Common myeloid progenitor, CD34-positive (primary cell): ENCODE measurements around the gene ABHD12.
"Not testable (repeated sequence)": the region's sequence is repeated elsewhere in the genome, so short reads cannot be mapped to it uniquely, and the experiment has no call there.

Source experiments
- CTCF ChIA-PET: fragments of 350-600 bp; sonication (Branson Sonifier 250); formaldehyde crosslinking; loops from one replicate; lab custom pipeline; 2021; ENCODE audit warnings: antibody characterized with exemption; lab: Charles Lee
- POLR2A ChIA-PET: fragments of 350-600 bp; sonication (Branson Sonifier 250); formaldehyde crosslinking; loops from one replicate; lab custom pipeline; 2021; ENCODE audit warnings: antibody characterized with exemption; lab: Charles Lee
- DNase-seq, 3 donors: peaks; one replicate each; pipeline versions ENCODE4 v3.0.0 to v3.0.0-alpha.2; 2013
- H3K27ac ChIP-seq, 2 experiments: 1 replicate in 1 of 2; 2 replicates in 1 of 2; pipeline ENCODE4 v1.7.0; 2013; ENCODE audit warnings: inconsistent platforms in 2 of 2, low read length in 2 of 2, mild to moderate bottlenecking in 2 of 2, low read depth in 1 of 2, moderate library complexity in 1 of 2; ENCODE audit not compliant: severe bottlenecking in 2 of 2, insufficient read depth in 1 of 2, poor library complexity in 1 of 2
- H3K27me3 ChIP-seq, 5 experiments: replicated peaks in 2 of 5; 1 replicate in 3 of 5; 2 replicates in 2 of 5; pipeline versions ENCODE4 v1.6.1 to v1.7.0; 2013; ENCODE audit warnings: low read length in 4 of 5, mild to moderate bottlenecking in 2 of 5, moderate library complexity in 2 of 5, inconsistent platforms in 1 of 5; ENCODE audit not compliant: insufficient read depth in 5 of 5, control insufficient read depth in 4 of 5
- H3K36me3 ChIP-seq, 4 experiments: 1 replicate in 2 of 4; 2 replicates in 2 of 4; pipeline versions ENCODE4 v1.6.1 to v1.7.0; 2013; ENCODE audit warnings: low read length in 3 of 4, control low read depth in 1 of 4, mild to moderate bottlenecking in 1 of 4; ENCODE audit not compliant: control insufficient read depth in 4 of 4, insufficient read depth in 4 of 4
- H3K4me1 ChIP-seq, 4 experiments: 1 replicate in 3 of 4; 2 replicates in 1 of 4; pipeline versions ENCODE4 v1.6.1 to v1.7.1; 2013; ENCODE audit warnings: low read length in 3 of 4, mild to moderate bottlenecking in 3 of 4, control low read depth in 1 of 4, inconsistent platforms in 1 of 4, moderate library complexity in 1 of 4; ENCODE audit not compliant: control insufficient read depth in 4 of 4, insufficient read depth in 4 of 4; ENCODE audit errors: control extremely low read depth in 1 of 4
- H3K4me3 ChIP-seq, 7 experiments: 1 replicate in 4 of 7; 2 replicates in 3 of 7; pipeline versions ENCODE4 v1.5.1 to v1.7.0; 2013; ENCODE audit warnings: mild to moderate bottlenecking in 7 of 7, low read length in 6 of 7, moderate library complexity in 6 of 7, inconsistent platforms in 2 of 7, low read depth in 2 of 7, control low read depth in 1 of 7; ENCODE audit not compliant: insufficient read depth in 4 of 7, control insufficient read depth in 1 of 7; ENCODE audit errors: extremely low read depth in 1 of 7
- H3K9me3 ChIP-seq, 5 experiments: 1 replicate in 4 of 5; 2 replicates in 1 of 5; pipeline versions ENCODE4 v1.6.1 to v1.7.1; 2013; ENCODE audit warnings: low read length in 4 of 5, mild to moderate bottlenecking in 2 of 5, inconsistent platforms in 1 of 5, low read depth in 1 of 5, moderate library complexity in 1 of 5; ENCODE audit not compliant: control insufficient read depth in 4 of 5, insufficient read depth in 2 of 5; ENCODE audit errors: control extremely low read depth in 1 of 5
- WGBS: methylation state at CpG from one replicate; pipeline ENCODE4 v1.1.5; 2013; ENCODE audit not compliant: insufficient coverage; 5-methylcytosine and 5-hydroxymethylcytosine counted together

Gene ABHD12

GRCh38 chr20:25418776-25419175, 28.1 kb upstream of the ABHD12 start:
- WGBS = no CpG with 5 or more reads among the region's 1 CpG
- no peak overlapping the region for H3K4me3 ChIP-seq
- POLR2A ChIA-PET = no interaction called here

GRCh38 chr20:25408890-25409289, 18.3 kb upstream of the ABHD12 start:
- H3K36me3 ChIP-seq = peaks cover 0 to 7% (median 0%) of the 10 kb centered on the region in 4 experiments
- peaks cover 7 to 18% (median 13%) of the 10 kb centered on the region in 4 experiments for H3K4me1 ChIP-seq
- POLR2A ChIA-PET = no interaction called here
- H3K27me3 ChIP-seq = no peaks in the 10 kb centered on the region
- H3K4me3 ChIP-seq = peak overlapping the region in 3 of 7 experiments; percentile 89 to 94 (median 91)
- H3K9me3 ChIP-seq = peaks cover 0 to 4% (median 0%) of the 10 kb centered on the region in 5 experiments
- CTCF ChIA-PET = interaction anchor here (1.1 kb wide), 3 partner anchors 10 to 73 kb away, joined by 3 to 4 read pairs (median 4); no protein-coding TSS in a partner anchor
- H3K27ac ChIP-seq = no peak overlapping the region
- DNase-seq = no peak
- WGBS = 98% methylated on average over 5 of the region's 5 CpGs

More at GRCh38 chr20:25418776-25419175, 28.1 kb upstream of the ABHD12 start:
- H3K27ac ChIP-seq = no peak overlapping the region
- peaks cover 10 to 39% (median 20%) of the 10 kb centered on the region in 4 experiments for H3K36me3 ChIP-seq
- no peaks in the 10 kb centered on the region for H3K9me3 ChIP-seq
- CTCF ChIA-PET = interaction anchor here (1.2 kb wide), 1 partner anchor 20 kb away, joined by 3 read pairs; no protein-coding TSS in a partner anchor
- DNase-seq = no peak
- no peaks in the 10 kb centered on the region for H3K27me3 ChIP-seq
- no peaks in the 10 kb centered on the region for H3K4me1 ChIP-seq

- Histone ChIP-seq H3K27me3 (no peaks in the 10 kb centered on the region), H3K9me3 (peaks cover 0 to 12% (median 5%) of the 10 kb centered on the region in 5 experiments), H3K27ac (peak overlapping the region; percentile 79 to 90), H3K4me3 (peak overlapping the region in 6 of 7 experiments; percentile 80 to 94 (median 90)), H3K36me3 (peaks cover 0 to 7% (median 0%) of the 10 kb centered on the region in 4 experiments), H3K4me1 (peaks cover 7 to 18% (median 13%) of the 10 kb centered on the region in 4 experiments)
- peak in 1 of 3 donors; percentile 33 for DNase-seq
- CTCF ChIA-PET = interaction anchor here (1.1 to 1.5 kb wide), 3 partner anchors 9 to 112 kb away, joined by 4 to 10 read pairs (median 4); no protein-coding TSS in a partner anchor
- 0% methylated on average over 2 of the region's 4 CpGs for WGBS
- POLR2A ChIA-PET = no interaction called here
Measured at GRCh38 chr20:25408170-25408547, 17.5 kb upstream of the ABHD12 start.

- Histone ChIP-seq H3K9me3 (peaks cover 0 to 17% (median 10%) of the 10 kb centered on the region in 5 experiments), H3K4me3 (peak within 1 kb of the TSS; percentile 60 to 94 (median 89)), H3K4me1 (peaks cover 7 to 18% (median 13%) of the 10 kb centered on the region in 4 experiments), H3K27ac (peak within 1 kb of the TSS; percentile 79 to 90), H3K36me3 (peaks cover 0 to 7% (median 0%) of the 10 kb centered on the region in 4 experiments), H3K27me3 (no peaks in the 10 kb centered on the region)
- ChIA-PET POLR2A (no interaction called here), CTCF (interaction anchor here (1.0 to 1.9 kb wide), 6 partner anchors 9 to 113 kb away, joined by 3 to 10 read pairs (median 4); no protein-coding TSS in a partner anchor)
- 1% methylated on average over 54 of the region's 56 CpGs for WGBS
- DNase-seq = peak; percentile 85 to 89 (median 89)
Measured at GRCh38 chr20:25407311-25408169, 16.9 kb upstream of the ABHD12 start, which contains the start of gene GINS1. Gene GINS1, plus strand, starts transcription at chr20:25407673. Its CDS starts 148 bp downstream, at chr20:25407821.

- H3K4me1 ChIP-seq = peaks cover 0 to 4% (median 2%) of the 10 kb centered on the region in 4 experiments
- no peak overlapping the region for H3K4me3 ChIP-seq
- WGBS = 100% methylated on average over 6 of the region's 7 CpGs
- DNase-seq = peak in 2 of 3 donors; percentile 34 to 42
- no peaks in the 10 kb centered on the region for H3K27me3 ChIP-seq
- H3K27ac ChIP-seq = no peak overlapping the region
- H3K36me3 ChIP-seq = no peaks in the 10 kb centered on the region
- CTCF ChIA-PET = interaction anchor here (0.9 kb wide), 1 partner anchor 66 kb away, joined by 3 read pairs; no protein-coding TSS in a partner anchor
- peaks cover 1 to 22% (median 15%) of the 10 kb centered on the region in 5 experiments for H3K9me3 ChIP-seq
- POLR2A ChIA-PET = no interaction called here
Measured at GRCh38 chr20:25402583-25402982, 11.9 kb upstream of the ABHD12 start.

GRCh38 chr20:25400291-25400732, 9.7 kb upstream of the ABHD12 start:
- H3K4me1 ChIP-seq, H3K27me3 ChIP-seq, POLR2A ChIA-PET, H3K27ac ChIP-seq, H3K36me3 ChIP-seq, DNase-seq, H3K4me3 ChIP-seq: not testable (repeated sequence)
- peaks cover 1 to 22% (median 15%) of the 10 kb centered on the region in 5 experiments for H3K9me3 ChIP-seq
- 96% methylated on average over 10 of the region's 11 CpGs for WGBS
- CTCF ChIA-PET = interaction anchor here (0.9 to 6.7 kb wide), 6 partner anchors 9 to 406 kb away, joined by 3 to 78 read pairs (median 6); partner anchors contain the start of gene ABHD12
